H9 (cell line): ENCODE data around the gene ITGAE. TPM values are rescaled to one million over a fixed set of nuclear protein-coding genes. Genes with fewer than 3 reads are reported as not detected.
A peak's percentile ranks its signal among the peaks of the same experiment; 100 is the strongest.

Experiments used
- DNase-seq: peaks from one replicate; pipeline ENCODE4 v3.0.0-alpha.2; 2017
- H2AFZ ChIP-seq: one replicate; pipeline ENCODE4 v1.6.1; 2013; ENCODE audit warnings: mild to moderate bottlenecking, low read length, control low read depth, moderate library complexity
- H2AK5ac ChIP-seq: 2 replicates; pipeline ENCODE4 v1.6.1; 2013; ENCODE audit warnings: low read length, control low read depth, mixed read lengths; ENCODE audit not compliant: insufficient read length
- H2BK120ac ChIP-seq: one replicate; pipeline ENCODE4 v1.6.1; 2013; ENCODE audit warnings: low read depth, mild to moderate bottlenecking, low read length, control low read depth, inconsistent platforms; ENCODE audit not compliant: poor library complexity, severe bottlenecking
- H2BK12ac ChIP-seq: 2 replicates; pipeline ENCODE4 v1.6.1; 2013; ENCODE audit warnings: low read length, control low read depth, mixed read lengths, low read depth; ENCODE audit not compliant: insufficient read length
- H2BK15ac ChIP-seq: 2 replicates; pipeline ENCODE4 v1.6.1; 2013; ENCODE audit warnings: low read depth, low read length, control low read depth
- H2BK20ac ChIP-seq: one replicate; pipeline ENCODE4 v1.6.1; 2013; ENCODE audit warnings: low read depth, mild to moderate bottlenecking, low read length, control low read depth, inconsistent platforms; ENCODE audit not compliant: poor library complexity, severe bottlenecking
- H2BK5ac ChIP-seq: 2 replicates; pipeline ENCODE4 v1.6.1; 2013; ENCODE audit warnings: low read length, control low read depth, mixed read lengths; ENCODE audit not compliant: insufficient read length
- H3K14ac ChIP-seq: 2 replicates; pipeline ENCODE4 v1.6.1; 2013; ENCODE audit warnings: low read length, control low read depth; ENCODE audit not compliant: insufficient read depth
- H3K18ac ChIP-seq: 2 replicates; pipeline ENCODE4 v1.6.1; 2013; ENCODE audit warnings: low read depth, mild to moderate bottlenecking, mixed read lengths, low read length, control low read depth; ENCODE audit not compliant: insufficient read length
- H3K23ac ChIP-seq: 2 replicates; pipeline ENCODE4 v1.6.1; 2013; ENCODE audit warnings: low read length, control low read depth, mixed read lengths, low read depth; ENCODE audit not compliant: insufficient read length
- H3K23me2 ChIP-seq: 2 replicates; pipeline ENCODE4 v1.6.1; 2013; ENCODE audit warnings: low read depth, mild to moderate bottlenecking, mixed read lengths, low read length, control low read depth; ENCODE audit not compliant: insufficient read length, poor library complexity, severe bottlenecking
- H3K27ac ChIP-seq: 2 replicates; pipeline ENCODE4 v1.5.1; 2013; ENCODE audit warnings: low read length, control low read depth, mixed read lengths, low read depth; ENCODE audit not compliant: insufficient read length
- H3K27me3 ChIP-seq: 2 replicates; pipeline ENCODE4 v1.6.1; 2013; ENCODE audit warnings: low read length, control low read depth, inconsistent platforms; ENCODE audit not compliant: insufficient read depth
- H3K4ac ChIP-seq: 2 replicates; pipeline ENCODE4 v1.6.1; 2013; ENCODE audit warnings: low read depth, mild to moderate bottlenecking, control low read depth, inconsistent platforms, low read length, moderate library complexity
- H3K4me1 ChIP-seq: 2 replicates; pipeline ENCODE4 v1.6.1; 2013; ENCODE audit warnings: low read length, control low read depth, inconsistent platforms; ENCODE audit not compliant: insufficient read depth
- H3K4me2 ChIP-seq: 2 replicates; pipeline ENCODE4 v1.6.1; 2013; ENCODE audit warnings: low read length, control low read depth, mixed read lengths; ENCODE audit not compliant: insufficient read length, insufficient read depth
- H3K56ac ChIP-seq: 2 replicates; pipeline ENCODE4 v1.6.1; 2013; ENCODE audit warnings: low read depth, mild to moderate bottlenecking, mixed read lengths, low read length, control low read depth; ENCODE audit not compliant: insufficient read length
- H3K79me1 ChIP-seq: 2 replicates; pipeline ENCODE4 v1.6.1; 2013; ENCODE audit warnings: low read depth, mild to moderate bottlenecking, moderate library complexity, low read length, control low read depth, inconsistent platforms; ENCODE audit not compliant: insufficient read depth, poor library complexity, severe bottlenecking
- H3K79me2 ChIP-seq: 2 replicates; pipeline ENCODE4 v1.6.1; 2013; ENCODE audit warnings: low read length, control low read depth, inconsistent platforms; ENCODE audit not compliant: insufficient read depth
- H3K9ac ChIP-seq: 2 replicates; pipeline ENCODE4 v1.6.1; 2013; ENCODE audit warnings: low read length, control low read depth, mixed read lengths; ENCODE audit not compliant: insufficient read length; ENCODE audit errors: extremely low read depth
- H3K9me3 ChIP-seq: one replicate; pipeline ENCODE4 v1.6.1; 2013; ENCODE audit warnings: low read depth, low read length, inconsistent platforms; ENCODE audit not compliant: control insufficient read depth
- H3T11ph ChIP-seq: one replicate; pipeline ENCODE4 v1.6.1; 2013; ENCODE audit warnings: mild to moderate bottlenecking, low read length, control low read depth, inconsistent platforms
- H4K20me1 ChIP-seq: one replicate; pipeline ENCODE4 v1.6.1; 2013; ENCODE audit not compliant: control insufficient read depth, insufficient read length, insufficient read depth
- H4K5ac ChIP-seq: 2 replicates; pipeline ENCODE4 v1.6.1; 2013; ENCODE audit warnings: low read depth, mild to moderate bottlenecking, mixed read lengths, low read length, control low read depth; ENCODE audit not compliant: insufficient read length
- H4K8ac ChIP-seq: replicated peaks from 2 replicates; pipeline ENCODE4 v1.6.1; 2013; ENCODE audit warnings: low read length, control low read depth, mixed read lengths, low read depth; ENCODE audit not compliant: insufficient read length
- H4K91ac ChIP-seq: 2 replicates; pipeline ENCODE4 v1.6.1; 2013; ENCODE audit warnings: low read depth, mild to moderate bottlenecking, moderate library complexity, mixed read lengths, low read length, control low read depth; ENCODE audit not compliant: insufficient read length
- H3K27ac Mint-ChIP-seq, 3 experiments: 2 replicates in 2 of 3; 3 replicates in 1 of 3; pipeline ENCODE4 v1.8.0; 2020 to 2021; ENCODE audit warnings: mixed read lengths in 3 of 3, mild to moderate bottlenecking in 1 of 3, moderate library complexity in 1 of 3
- H3K27me3 Mint-ChIP-seq: 2 replicates; pipeline ENCODE4 v1.8.0; 2021; ENCODE audit warnings: low read depth, mild to moderate bottlenecking, moderate library complexity, mixed read lengths
- H3K36me3 Mint-ChIP-seq, 3 experiments: 2 replicates in 2 of 3; 3 replicates in 1 of 3; pipeline ENCODE4 v1.8.0; 2020 to 2021; ENCODE audit warnings: low read depth in 3 of 3, mixed read lengths in 3 of 3; ENCODE audit not compliant: insufficient read depth in 1 of 3
- H3K4me1 Mint-ChIP-seq, 2 experiments: 2 replicates each; pipeline ENCODE4 v1.8.0; 2020; ENCODE audit warnings: mixed read lengths in 2 of 2
- H3K4me3 Mint-ChIP-seq, 2 experiments: 2 replicates in 1 of 2; 3 replicates in 1 of 2; pipeline ENCODE4 v1.8.0; 2020 to 2021; ENCODE audit warnings: mild to moderate bottlenecking in 2 of 2, mixed read lengths in 2 of 2, moderate library complexity in 1 of 2
- H3K9me3 Mint-ChIP-seq, 2 experiments: 2 replicates in 1 of 2; 3 replicates in 1 of 2; pipeline ENCODE4 v1.8.0; 2020; ENCODE audit warnings: mild to moderate bottlenecking in 2 of 2, mixed read lengths in 2 of 2, moderate library complexity in 1 of 2
- CTCF ChIP-seq: fragments of 200-600 bp; sonication (generic); conservative IDR thresholded peaks from 3 replicates; pipeline ENCODE4 v1.8.0; 2021; ENCODE audit warnings: antibody characterized with exemption, mild to moderate bottlenecking
- WGBS: extraction: QIAGEN DNeasy Blood & Tissue Kit; methylation state at CpG from one replicate; pipeline ENCODE4 v1.1.7; 2013; ENCODE audit warnings: missing lambda C conversion rate, low lambda C conversion rate, mixed read lengths; ENCODE audit not compliant: insufficient read length; ENCODE audit errors: extremely low coverage; 5-methylcytosine and 5-hydroxymethylcytosine counted together
- total RNA-seq: library from RNA; stranded (reverse); gene quantifications from 2 replicates; pipeline ENCODE4 v1.2.1, GENCODE V29; 2021

Gene ITGAE
- total RNA-seq, 1 experiment from 2014 or later: 23.5 TPM

DNA sequence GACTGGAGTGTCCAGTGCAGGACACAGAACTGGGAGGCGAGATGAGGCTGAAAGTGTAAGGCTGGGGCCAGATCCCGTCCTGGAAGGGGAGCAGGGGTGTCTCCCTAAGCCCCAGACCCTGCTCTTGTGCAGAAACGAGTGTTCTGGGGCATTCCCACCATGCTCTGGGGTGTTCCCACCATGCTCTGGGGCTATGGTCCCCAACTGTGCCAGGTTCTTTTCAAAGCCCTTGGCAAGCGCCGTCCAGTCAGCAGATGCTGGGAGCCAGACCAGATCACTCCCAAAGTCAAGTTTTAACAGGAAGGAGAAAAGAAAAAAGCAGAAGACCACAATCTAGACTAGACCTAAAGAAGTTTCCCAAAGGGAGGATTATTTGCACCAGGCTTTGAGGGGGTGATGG lies 135.2 kb downstream of the ITGAE start:
- H3K56ac ChIP-seq: no peak overlapping the region

More for the DNA sequence above, 135.2 kb downstream of the ITGAE start:
- Mint-ChIP-seq H3K27me3 (no peaks in the 10 kb centered on the region), H3K4me3 (peak overlapping the region; percentile 60 to 98; a peak in 4 of 5 replicates), H3K27ac (no peak overlapping the region; a peak in 1 of 7 replicates), H3K9me3 (no peaks in the 10 kb centered on the region), H3K4me1 (peaks cover 16 to 17% of the 10 kb centered on the region in 2 experiments), H3K36me3 (peaks cover 10 to 40% (median 19%) of the 10 kb centered on the region in 3 experiments)
- Histone ChIP-seq H3K4me2 (no peak overlapping the region), H4K91ac (no peak overlapping the region), H3K4me1 (peaks cover 3% of the 10 kb centered on the region; the same call in 1 of the 2 replicates), H2BK15ac (no peak overlapping the region), H3K9ac (no peak overlapping the region), H3K9me3 (no peaks in the 10 kb centered on the region), H4K8ac (no peak overlapping the region), H3T11ph (no peak overlapping the region), H3K27ac (no peak overlapping the region), H2BK120ac (no peak overlapping the region), H3K79me2 (peaks cover 7% of the 10 kb centered on the region; the same call in 1 of the 2 replicates), H3K23me2 (peaks cover 9% of the 10 kb centered on the region), H3K23ac (no peak overlapping the region), H2AK5ac (no peak overlapping the region), H4K5ac (no peak overlapping the region), H2BK5ac (no peak overlapping the region), H2BK12ac (no peak overlapping the region), H3K4ac (no peak overlapping the region), H3K27me3 (no peaks in the 10 kb centered on the region), H2AFZ (no peak overlapping the region), H2BK20ac (no peak overlapping the region), H3K79me1 (peaks cover 4% of the 10 kb centered on the region), H4K20me1 (no peaks in the 10 kb centered on the region), H3K18ac (no peak overlapping the region), H3K14ac (no peak overlapping the region)
- TF ChIP-seq CTCF: no peak
- DNase-seq: no peak
- WGBS: no CpG with 5 or more reads among the region's 5 CpGs

Other genes with a start within 250 kb of the ITGAE start
- gene TRPV3, start 243.4 kb downstream of the ITGAE start, total RNA-seq: 0.63 and 1.2 TPM in 2 replicates
- 5.5 and 8.1 TPM in 2 replicates for gene TRPV1, start 191.8 kb downstream of the ITGAE start, total RNA-seq
- gene SHPK, start 164.9 kb downstream of the ITGAE start, total RNA-seq: 27.0 and 27.9 TPM in 2 replicates
- 12.4 and 12.8 TPM in 2 replicates for gene CTNS, start 164.4 kb downstream of the ITGAE start, total RNA-seq
- gene TAX1BP3, start 132.6 kb downstream of the ITGAE start, total RNA-seq: 76.3 and 79.2 TPM in 2 replicates
- 70.7 and 72.2 TPM in 2 replicates for gene EMC6, start 132.4 kb downstream of the ITGAE start, total RNA-seq
- gene P2RX5, start 105.0 kb downstream of the ITGAE start, total RNA-seq: 4.2 and 4.7 TPM in 2 replicates
- gene HASPIN, start 77.3 kb downstream of the ITGAE start, total RNA-seq: 26.6 and 26.7 TPM in 2 replicates
- 43.0 and 45.7 TPM in 2 replicates for gene NCBP3, start 45.1 kb upstream of the ITGAE start, total RNA-seq
- gene CAMKK1, start 91.9 kb upstream of the ITGAE start, total RNA-seq: 6.4 and 6.7 TPM in 2 replicates
- 0.09 TPM in 1 of 2 replicates, not detected in the other for gene P2RX1, start 115.3 kb upstream of the ITGAE start, total RNA-seq
- gene ATP2A3, start 163.2 kb upstream of the ITGAE start, total RNA-seq: 13.3 and 14.6 TPM in 2 replicates